Lower leg skin (tissue), 4 donors: ENCODE measurements around the gene HSH2D. TPM values are rescaled to one million over a fixed set of nuclear protein-coding genes. Genes with fewer than 3 reads are reported as not detected.

Experiments used
- DNase-seq, 2 donors: peaks; one replicate each; pipeline ENCODE4 v3.0.0-alpha.2; 2019; ENCODE audit warnings: low spot score in 2 of 2
- H3K4me3 ChIP-seq: fragments of 200-600 bp; sonication (generic); 2 replicates; pipeline ENCODE4 v1.5.1; 2017; ENCODE audit warnings: mild to moderate bottlenecking, low read depth; ENCODE audit not compliant: poor library complexity, severe bottlenecking
- POLR2A ChIP-seq, 2 donors: fragments of 450-650 bp; IDR thresholded peaks; one replicate each; pipeline ENCODE4 v1.6.1; 2016 to 2017; ENCODE audit warnings: antibody characterized with exemption in 2 of 2, mild to moderate bottlenecking in 1 of 2, moderate library complexity in 1 of 2
- WGBS, 2 donors: methylation state at CpG; one replicate each; pipeline ENCODE4 v1.1.5; 2018; 5-methylcytosine and 5-hydroxymethylcytosine counted together
- intact Hi-C: fragments of 100-400 bp; cut with DNase I; formaldehyde crosslinking; loops from one replicate; pipeline ENCODE4 v1.15.0; 2023; ENCODE audit warnings: low total_unique reads
- total RNA-seq, 4 donors: library from RNA; depleted of rRNA; stranded (reverse); fragments of >200 nt; gene quantifications; one replicate each; pipeline ENCODE4 v1.1.0, GENCODE V29; 2016
- TF ChIP-seq, protein P1 (sequence below), 3 donors: fragments of 450-650 bp; IDR thresholded peaks; one replicate each; pipeline ENCODE4 v1.5.1; 2016; ENCODE audit warnings: antibody characterized with exemption in 3 of 3, mild to moderate bottlenecking in 3 of 3, moderate library complexity in 2 of 3

Gene HSH2D
- total RNA-seq, 4 donors from 2014 or later: 0.45 TPM; not detected in 3

DNA sequence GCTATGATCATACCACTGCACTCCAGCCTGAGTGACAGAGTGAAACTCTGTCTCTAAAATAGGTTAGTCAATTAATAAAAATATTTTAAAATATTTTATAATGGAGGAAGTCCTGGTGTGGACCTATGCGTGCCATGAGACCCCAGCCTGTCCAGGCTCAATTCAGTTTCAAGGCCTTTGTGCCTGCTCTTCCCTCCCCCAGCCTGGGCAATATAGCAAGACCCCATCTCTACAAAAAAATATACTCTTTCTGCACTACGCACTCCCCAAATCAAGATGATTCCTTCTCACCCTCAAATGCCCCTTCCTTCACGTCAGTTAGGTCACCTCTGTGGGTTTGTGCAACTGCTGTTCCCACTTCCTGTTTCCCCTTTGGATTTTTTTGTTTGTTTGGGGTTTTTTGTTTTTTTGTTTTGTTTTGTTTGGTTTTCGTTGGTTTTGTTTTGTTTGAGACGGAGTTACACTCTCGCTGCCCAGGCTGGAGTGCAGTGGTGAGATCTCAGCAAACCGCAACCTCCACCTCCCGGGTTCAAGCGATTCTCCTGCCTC is 1.4 kb upstream of the HSH2D start:
- intact Hi-C loops: no loop called here
- no peak overlapping the region for H3K4me3 ChIP-seq
- WGBS, 2 donors: 77 to 84% methylated on average over 9 of the region's 9 CpGs
- TF ChIP-seq, protein P1, sequence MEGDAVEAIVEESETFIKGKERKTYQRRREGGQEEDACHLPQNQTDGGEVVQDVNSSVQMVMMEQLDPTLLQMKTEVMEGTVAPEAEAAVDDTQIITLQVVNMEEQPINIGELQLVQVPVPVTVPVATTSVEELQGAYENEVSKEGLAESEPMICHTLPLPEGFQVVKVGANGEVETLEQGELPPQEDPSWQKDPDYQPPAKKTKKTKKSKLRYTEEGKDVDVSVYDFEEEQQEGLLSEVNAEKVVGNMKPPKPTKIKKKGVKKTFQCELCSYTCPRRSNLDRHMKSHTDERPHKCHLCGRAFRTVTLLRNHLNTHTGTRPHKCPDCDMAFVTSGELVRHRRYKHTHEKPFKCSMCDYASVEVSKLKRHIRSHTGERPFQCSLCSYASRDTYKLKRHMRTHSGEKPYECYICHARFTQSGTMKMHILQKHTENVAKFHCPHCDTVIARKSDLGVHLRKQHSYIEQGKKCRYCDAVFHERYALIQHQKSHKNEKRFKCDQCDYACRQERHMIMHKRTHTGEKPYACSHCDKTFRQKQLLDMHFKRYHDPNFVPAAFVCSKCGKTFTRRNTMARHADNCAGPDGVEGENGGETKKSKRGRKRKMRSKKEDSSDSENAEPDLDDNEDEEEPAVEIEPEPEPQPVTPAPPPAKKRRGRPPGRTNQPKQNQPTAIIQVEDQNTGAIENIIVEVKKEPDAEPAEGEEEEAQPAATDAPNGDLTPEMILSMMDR (IDR thresholded peaks at IDR 0.05): no peak
- no peak for TF ChIP-seq POLR2A (IDR thresholded peaks at IDR 0.05)
- no peak for DNase-seq

GRCh38 chr19:16144216-16144581 is 714 bp downstream of the HSH2D start:
- 67 to 75% methylated on average over 1 of the region's 1 CpG for WGBS, 2 donors
- no peak overlapping the region for H3K4me3 ChIP-seq
- TF ChIP-seq POLR2A (IDR thresholded peaks at IDR 0.05): no peak
- TF ChIP-seq, protein P1 (IDR thresholded peaks at IDR 0.05): no peak

DNA sequence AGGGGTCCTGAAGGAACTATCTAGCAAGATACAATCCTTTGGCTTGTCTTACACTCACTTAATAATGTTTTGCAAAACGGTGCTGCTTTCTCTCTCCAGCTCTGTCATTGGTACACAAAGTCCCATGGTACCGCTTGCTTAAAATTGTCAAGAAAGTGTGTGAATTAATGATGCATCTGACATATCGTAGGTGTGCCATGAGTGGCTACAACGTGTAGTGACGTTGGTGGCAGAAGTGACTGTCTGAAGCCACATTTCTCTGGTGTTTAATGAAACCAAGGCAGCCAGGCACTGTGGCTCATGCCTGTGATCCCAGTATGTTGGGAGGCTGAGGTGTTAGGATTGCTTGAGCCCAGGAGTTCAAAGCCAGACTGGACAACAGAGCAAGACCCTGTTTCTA is 2.6 kb downstream of the HSH2D start:
- DNase-seq: no peak
- H3K4me3 ChIP-seq: no peak overlapping the region
- TF ChIP-seq, protein P1 (IDR thresholded peaks at IDR 0.05): no peak
- TF ChIP-seq POLR2A (IDR thresholded peaks at IDR 0.05): no peak
- WGBS, 2 donors: 70 to 76% methylated on average over 5 of the region's 5 CpGs
- intact Hi-C loops: no loop called here

More at GRCh38 chr19:16144216-16144581, 714 bp downstream of the HSH2D start:
- intact Hi-C loops: no loop called here
- DNase-seq: no peak

DNA sequence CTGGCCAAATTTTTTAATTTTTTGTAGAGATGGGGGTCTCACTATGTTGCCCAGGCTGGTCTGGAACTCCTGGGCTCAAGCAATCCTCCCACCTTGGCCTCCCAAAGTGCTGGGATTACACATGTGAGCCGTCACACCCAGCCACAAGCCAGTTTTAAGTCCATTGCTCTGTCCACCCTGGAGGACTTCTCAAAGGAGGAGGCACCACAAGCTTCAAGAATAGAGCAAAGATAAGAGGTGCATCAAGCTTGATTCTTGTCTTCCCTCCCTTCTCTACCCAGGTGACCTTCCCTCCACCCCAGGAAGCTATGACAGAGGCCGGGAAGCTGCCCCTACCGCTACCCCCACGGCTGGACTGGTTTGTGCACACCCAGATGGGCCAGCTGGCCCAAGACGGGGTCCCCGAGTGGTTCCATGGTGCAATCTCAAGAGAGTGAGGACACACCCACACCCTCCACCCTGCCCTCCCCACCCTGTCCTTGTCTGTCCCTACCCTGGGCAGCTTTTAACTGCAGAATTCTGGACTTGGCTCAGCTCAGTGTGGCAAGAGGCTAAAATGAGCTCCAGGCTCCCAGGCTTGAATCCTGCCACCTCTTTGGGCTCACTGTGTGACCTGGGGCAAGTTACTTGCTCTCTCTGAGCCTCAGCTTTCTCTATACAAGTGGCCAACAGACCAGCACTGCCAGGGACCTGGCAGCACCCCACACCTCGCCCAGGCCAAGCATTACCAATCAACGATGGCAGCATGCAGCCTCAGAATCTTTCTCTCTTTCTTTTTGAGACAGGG is 5.2 kb downstream of the HSH2D start:
- 69 to 80% methylated on average over 8 of the region's 8 CpGs for WGBS, 2 donors
- no peak overlapping the region for H3K4me3 ChIP-seq
- TF ChIP-seq, protein P1 (IDR thresholded peaks at IDR 0.05): no peak
- TF ChIP-seq POLR2A (IDR thresholded peaks at IDR 0.05): no peak
- DNase-seq: no peak
- intact Hi-C loops: no loop called here

- 81 to 83% methylated on average over 11 of the region's 11 CpGs for WGBS, 2 donors
- no peak for DNase-seq
- intact Hi-C loops: no loop called here
- no peak overlapping the region for H3K4me3 ChIP-seq
- no peak for TF ChIP-seq POLR2A (IDR thresholded peaks at IDR 0.05)
- TF ChIP-seq, protein P1 (IDR thresholded peaks at IDR 0.05): no peak
Measured at GRCh38 chr19:16153582-16154336, 10.3 kb downstream of the HSH2D start.
